ENCODE data around the gene GALM. TPM values are rescaled to one million over a fixed set of nuclear protein-coding genes. Genes with fewer than 3 reads are reported as not detected.

Gene GALM
- total and polyA plus RNA-seq, 4 donors = 20.5 to 32.8 (median 26.1) TPM

GRCh38 chr2:38632980-38633379 is 32.9 kb upstream of the GALM start (continued):
- TF ChIP-seq CTCF (IDR thresholded peaks at IDR 0.05; ENCODE audit: low read depth, low read length, missing input control) = no peak
- no peak for TF ChIP-seq HNF4G (IDR thresholded peaks at IDR 0.05)
- TF ChIP-seq ZBTB33 (IDR thresholded peaks at IDR 0.05) = no peak

GRCh38 chr2:38633895-38634294 is 32.0 kb upstream of the GALM start:
- no peak overlapping the region for H3K9ac ChIP-seq (ENCODE audit: low read depth in 1 of 2, low read length in 2 of 2)
- no peak for DNase-seq (ENCODE audit: low spot score)
- no peaks in the 10 kb centered on the region for H3K27me3 ChIP-seq (ENCODE audit: control insufficient read depth in 4 of 4, insufficient read depth in 4 of 4, low read length in 3 of 4)
- no peak overlapping the region for H3K27ac ChIP-seq (ENCODE audit: low read depth in 1 of 2, low read length in 2 of 2)
- H3K4me1 ChIP-seq (ENCODE audit: control insufficient read depth in 4 of 4, insufficient read depth in 4 of 4, low read length in 3 of 4) = no peaks in the 10 kb centered on the region
- no peaks in the 10 kb centered on the region for H3K9me3 ChIP-seq (ENCODE audit: control insufficient read depth in 4 of 4, low read length in 3 of 4)
- 55% methylated on average over 2 of the region's 2 CpGs for WGBS
- H3K4me3 ChIP-seq (ENCODE audit: low read depth in 1 of 3, low read length in 3 of 3) = no peak overlapping the region
- no peaks in the 10 kb centered on the region for H3K36me3 ChIP-seq (ENCODE audit: control insufficient read depth in 4 of 4, insufficient read depth in 3 of 4, low read depth in 1 of 4, low read length in 3 of 4)
- TF ChIP-seq ZBTB33 (IDR thresholded peaks at IDR 0.05) (no peak), HNF4G (IDR thresholded peaks at IDR 0.05) (no peak), TAF1 (conservative IDR thresholded peaks at IDR 0.05) (no peak), YY1 (IDR thresholded peaks at IDR 0.05) (no peak), GABPA (IDR thresholded peaks at IDR 0.05 in 1 of 2, conservative IDR thresholded peaks at IDR 0.05 in 1 of 2) (no peak), JUND (IDR thresholded peaks at IDR 0.05) (no peak)

GRCh38 chr2:38634684-38635083 is 31.2 kb upstream of the GALM start:
- no peak overlapping the region for H3K27ac ChIP-seq (ENCODE audit: low read depth in 1 of 2, low read length in 2 of 2)
- H3K4me3 ChIP-seq (ENCODE audit: low read depth in 1 of 3, low read length in 3 of 3) = no peak overlapping the region
- no peaks in the 10 kb centered on the region for H3K4me1 ChIP-seq (ENCODE audit: control insufficient read depth in 4 of 4, insufficient read depth in 4 of 4, low read length in 3 of 4)
- no peaks in the 10 kb centered on the region for H3K9me3 ChIP-seq (ENCODE audit: control insufficient read depth in 4 of 4, low read length in 3 of 4)
- no peaks in the 10 kb centered on the region for H3K36me3 ChIP-seq (ENCODE audit: control insufficient read depth in 4 of 4, insufficient read depth in 3 of 4, low read depth in 1 of 4, low read length in 3 of 4)
- TF ChIP-seq JUND (IDR thresholded peaks at IDR 0.05) (no peak), FOXA1 (IDR thresholded peaks at IDR 0.05) (no peak)
- H3K9ac ChIP-seq (ENCODE audit: low read depth in 1 of 2, low read length in 2 of 2) = no peak overlapping the region
- 58% methylated on average over 3 of the region's 3 CpGs for WGBS
- DNase-seq (ENCODE audit: low spot score) = no peak
- no peaks in the 10 kb centered on the region for H3K27me3 ChIP-seq (ENCODE audit: control insufficient read depth in 4 of 4, insufficient read depth in 4 of 4, low read length in 3 of 4)

GRCh38 chr2:38635139-38635538 is 30.8 kb upstream of the GALM start:
- Histone ChIP-seq H3K9ac (ENCODE audit: low read depth in 1 of 2, low read length in 2 of 2) (no peak overlapping the region), H3K4me1 (ENCODE audit: control insufficient read depth in 4 of 4, insufficient read depth in 4 of 4, low read length in 3 of 4) (no peaks in the 10 kb centered on the region), H3K9me3 (ENCODE audit: control insufficient read depth in 4 of 4, low read length in 3 of 4) (no peaks in the 10 kb centered on the region), H3K27me3 (ENCODE audit: control insufficient read depth in 4 of 4, insufficient read depth in 4 of 4, low read length in 3 of 4) (no peaks in the 10 kb centered on the region), H3K36me3 (ENCODE audit: control insufficient read depth in 4 of 4, insufficient read depth in 3 of 4, low read depth in 1 of 4, low read length in 3 of 4) (no peaks in the 10 kb centered on the region), H3K27ac (ENCODE audit: low read depth in 1 of 2, low read length in 2 of 2) (no peak overlapping the region), H3K4me3 (ENCODE audit: low read depth in 1 of 3, low read length in 3 of 3) (no peak overlapping the region)
- whole genome bisulfite sequencing = 92% methylated on average over 4 of the region's 4 CpGs
- DNase-seq (ENCODE audit: low spot score) = no peak
- TF ChIP-seq FOXA2 (IDR thresholded peaks at IDR 0.05) (no peak), RAD21 (IDR thresholded peaks at IDR 0.05) (no peak), ATF3 (IDR thresholded peaks at IDR 0.05) (no peak), EGR1 (IDR thresholded peaks at IDR 0.05; ENCODE audit: low read depth in 2 of 2) (no peak), TAF1 (conservative IDR thresholded peaks at IDR 0.05) (no peak), CTCF (IDR thresholded peaks at IDR 0.05; ENCODE audit: low read depth, low read length, missing input control) (no peak), FOXA1 (IDR thresholded peaks at IDR 0.05) (no peak), MAX (IDR thresholded peaks at IDR 0.05) (no peak), SP1 (IDR thresholded peaks at IDR 0.05) (no peak), HNF4A (conservative IDR thresholded peaks at IDR 0.05) (no peak)

Measured in liver (tissue), 9 donors.